Mucosa of rectum (tissue), 2 donors: ENCODE measurements around the gene ANKH.

Source experiments
- H3K27ac ChIP-seq, 2 donors: one replicate each; pipeline ENCODE4 v1.7.0; 2013; ENCODE audit warnings: inconsistent platforms in 2 of 2, low read depth in 2 of 2, low read length in 2 of 2
- H3K27me3 ChIP-seq, 2 donors: one replicate each; pipeline ENCODE4 v1.7.0; 2013; ENCODE audit warnings: low read length in 2 of 2; ENCODE audit not compliant: control insufficient read depth in 2 of 2, insufficient read depth in 2 of 2
- H3K36me3 ChIP-seq, 2 donors: one replicate each; pipeline ENCODE4 v1.7.0; 2013; ENCODE audit warnings: low read length in 2 of 2; ENCODE audit not compliant: control insufficient read depth in 2 of 2, insufficient read depth in 2 of 2
- H3K4me1 ChIP-seq, 2 donors: one replicate each; pipeline ENCODE4 v1.7.0; 2013; ENCODE audit warnings: low read length in 2 of 2, mild to moderate bottlenecking in 1 of 2; ENCODE audit not compliant: control insufficient read depth in 2 of 2, insufficient read depth in 2 of 2
- H3K4me3 ChIP-seq, 2 donors: one replicate each; pipeline ENCODE4 v1.7.0; 2013; ENCODE audit warnings: low read length in 2 of 2
- H3K9ac ChIP-seq, 2 donors: one replicate each; pipeline ENCODE4 v1.7.0; 2013; ENCODE audit warnings: low read length in 2 of 2, low read depth in 1 of 2, mild to moderate bottlenecking in 1 of 2
- H3K9me3 ChIP-seq, 2 donors: one replicate each; pipeline ENCODE4 v1.7.0; 2013; ENCODE audit warnings: low read length in 2 of 2; ENCODE audit not compliant: control insufficient read depth in 2 of 2
- donor health status: healthy.
- donor health status: Normal muscosa, but diverticular disease.

The ANKH gene

GRCh38 chr5:14723701-14724132 lies 147.9 kb downstream of the ANKH start:
- Histone ChIP-seq H3K9ac (no peak overlapping the region), H3K27ac (no peak overlapping the region), H3K4me3 (no peak overlapping the region), H3K36me3 (peaks cover 6 to 30% of the 10 kb centered on the region in 2 donors), H3K27me3 (no peaks in the 10 kb centered on the region), H3K4me1 (peaks cover 9 to 10% of the 10 kb centered on the region in 2 donors), H3K9me3 (no peaks in the 10 kb centered on the region)

- Histone ChIP-seq H3K36me3 (peaks cover 6 to 31% of the 10 kb centered on the region in 2 donors), H3K9me3 (no peaks in the 10 kb centered on the region), H3K9ac (no peak overlapping the region), H3K4me1 (peaks cover 2 to 3% of the 10 kb centered on the region in 2 donors), H3K4me3 (no peak overlapping the region), H3K27me3 (no peaks in the 10 kb centered on the region), H3K27ac (no peak overlapping the region)
These were observed 148.7 kb downstream of the ANKH start for GRCh38 chr5:14722923-14723322.

GRCh38 chr5:14721990-14722656 lies 149.5 kb downstream of the ANKH start:
- Histone ChIP-seq H3K9me3 (no peaks in the 10 kb centered on the region), H3K27me3 (no peaks in the 10 kb centered on the region), H3K4me1 (peaks cover 0 to 2% of the 10 kb centered on the region in 2 donors), H3K36me3 (peaks cover 6 to 37% of the 10 kb centered on the region in 2 donors), H3K4me3 (no peak overlapping the region), H3K27ac (no peak overlapping the region), H3K9ac (no peak overlapping the region)

- no peaks in the 10 kb centered on the region for H3K27me3 ChIP-seq
- no peak overlapping the region for H3K4me3 ChIP-seq
- H3K27ac ChIP-seq: no peak overlapping the region
These were observed 151.2 kb downstream of the ANKH start for GRCh38 chr5:14720236-14720923.

GRCh38 chr5:14718778-14719177 lies 152.8 kb downstream of the ANKH start:
- no peaks in the 10 kb centered on the region for H3K9me3 ChIP-seq
- peaks cover 15 to 45% of the 10 kb centered on the region in 2 donors for H3K36me3 ChIP-seq
- H3K4me3 ChIP-seq: no peak overlapping the region
- H3K9ac ChIP-seq: no peak overlapping the region
- peaks cover 3 to 4% of the 10 kb centered on the region in 2 donors for H3K4me1 ChIP-seq
- no peaks in the 10 kb centered on the region for H3K27me3 ChIP-seq
- H3K27ac ChIP-seq: no peak overlapping the region

More at GRCh38 chr5:14720236-14720923, 151.2 kb downstream of the ANKH start:
- peaks cover 3 to 4% of the 10 kb centered on the region in 2 donors for H3K4me1 ChIP-seq
- no peak overlapping the region for H3K9ac ChIP-seq
- H3K36me3 ChIP-seq: peaks cover 8 to 38% of the 10 kb centered on the region in 2 donors
- no peaks in the 10 kb centered on the region for H3K9me3 ChIP-seq

GRCh38 chr5:14716755-14717752 lies 154.5 kb downstream of the ANKH start:
- Histone ChIP-seq H3K4me1 (peaks cover 3 to 4% of the 10 kb centered on the region in 2 donors), H3K4me3 (no peak overlapping the region), H3K27ac (no peak overlapping the region), H3K9me3 (no peaks in the 10 kb centered on the region), H3K27me3 (no peaks in the 10 kb centered on the region), H3K36me3 (peaks cover 31 to 62% of the 10 kb centered on the region in 2 donors), H3K9ac (no peak overlapping the region)

- Histone ChIP-seq H3K4me3 (no peak overlapping the region), H3K9ac (no peak overlapping the region), H3K36me3 (peaks cover 47 to 74% of the 10 kb centered on the region in 2 donors), H3K4me1 (peaks cover 3 to 4% of the 10 kb centered on the region in 2 donors), H3K9me3 (no peaks in the 10 kb centered on the region), H3K27me3 (no peaks in the 10 kb centered on the region), H3K27ac (no peak overlapping the region)
These were observed 156.1 kb downstream of the ANKH start for GRCh38 chr5:14715481-14715880.

GRCh38 chr5:14714706-14715105 lies 156.9 kb downstream of the ANKH start:
- no peak overlapping the region for H3K9ac ChIP-seq
- H3K27me3 ChIP-seq: no peaks in the 10 kb centered on the region
- no peak overlapping the region for H3K27ac ChIP-seq
- H3K36me3 ChIP-seq: peaks cover 53 to 76% of the 10 kb centered on the region in 2 donors
- no peak overlapping the region for H3K4me3 ChIP-seq
- no peaks in the 10 kb centered on the region for H3K9me3 ChIP-seq
- peaks cover 3 to 4% of the 10 kb centered on the region in 2 donors for H3K4me1 ChIP-seq

- H3K4me1 ChIP-seq: peaks cover 3 to 4% of the 10 kb centered on the region in 2 donors
- no peak overlapping the region for H3K27ac ChIP-seq
- no peaks in the 10 kb centered on the region for H3K9me3 ChIP-seq
- peaks cover 58 to 79% of the 10 kb centered on the region in 2 donors for H3K36me3 ChIP-seq
- no peaks in the 10 kb centered on the region for H3K27me3 ChIP-seq
- no peak overlapping the region for H3K9ac ChIP-seq
- no peak overlapping the region for H3K4me3 ChIP-seq
These were observed 157.8 kb downstream of the ANKH start for GRCh38 chr5:14713476-14714390.
